ENCODE data around the gene DOCK2. TPM values are rescaled to one million over a fixed set of nuclear protein-coding genes. Genes with fewer than 3 reads are reported as not detected.

Gene DOCK2
- total RNA-seq, 1 experiment from 2014 or later = 0.42 TPM

DNA sequence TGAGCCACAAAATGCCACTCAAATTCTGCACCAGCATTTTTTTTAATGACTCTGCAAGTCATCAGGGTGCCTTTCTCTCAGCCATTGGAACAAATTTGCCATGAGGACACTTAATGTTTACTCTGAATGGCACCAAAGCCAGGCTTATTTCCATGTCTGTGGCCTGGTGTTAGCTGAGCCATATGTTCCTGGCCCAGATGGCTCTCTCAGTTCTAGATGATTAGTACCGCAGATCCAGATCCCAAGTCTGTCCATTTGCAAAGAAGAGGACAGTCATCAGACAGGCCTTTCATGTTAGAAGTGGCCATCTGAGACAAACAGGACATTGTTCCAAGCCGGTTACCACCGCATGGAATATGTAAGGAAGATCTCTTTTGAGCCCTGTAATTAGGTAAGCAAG is 272.9 kb downstream of the DOCK2 start:
- Mint-ChIP-seq H3K36me3 (ENCODE audit: insufficient read depth, unreplicated experiment) (no peaks in the 10 kb centered on the region), H3K27ac (ENCODE audit: low read depth, unreplicated experiment) (no peak overlapping the region), H3K4me3 (ENCODE audit: unreplicated experiment) (no peak overlapping the region), H3K9me3 (ENCODE audit: unreplicated experiment) (no peaks in the 10 kb centered on the region), H3K27me3 (ENCODE audit: insufficient read depth, unreplicated experiment) (no peaks in the 10 kb centered on the region), H3K4me1 (ENCODE audit: insufficient read depth, unreplicated experiment) (no peaks in the 10 kb centered on the region)
- TF ChIP-seq, protein P1, sequence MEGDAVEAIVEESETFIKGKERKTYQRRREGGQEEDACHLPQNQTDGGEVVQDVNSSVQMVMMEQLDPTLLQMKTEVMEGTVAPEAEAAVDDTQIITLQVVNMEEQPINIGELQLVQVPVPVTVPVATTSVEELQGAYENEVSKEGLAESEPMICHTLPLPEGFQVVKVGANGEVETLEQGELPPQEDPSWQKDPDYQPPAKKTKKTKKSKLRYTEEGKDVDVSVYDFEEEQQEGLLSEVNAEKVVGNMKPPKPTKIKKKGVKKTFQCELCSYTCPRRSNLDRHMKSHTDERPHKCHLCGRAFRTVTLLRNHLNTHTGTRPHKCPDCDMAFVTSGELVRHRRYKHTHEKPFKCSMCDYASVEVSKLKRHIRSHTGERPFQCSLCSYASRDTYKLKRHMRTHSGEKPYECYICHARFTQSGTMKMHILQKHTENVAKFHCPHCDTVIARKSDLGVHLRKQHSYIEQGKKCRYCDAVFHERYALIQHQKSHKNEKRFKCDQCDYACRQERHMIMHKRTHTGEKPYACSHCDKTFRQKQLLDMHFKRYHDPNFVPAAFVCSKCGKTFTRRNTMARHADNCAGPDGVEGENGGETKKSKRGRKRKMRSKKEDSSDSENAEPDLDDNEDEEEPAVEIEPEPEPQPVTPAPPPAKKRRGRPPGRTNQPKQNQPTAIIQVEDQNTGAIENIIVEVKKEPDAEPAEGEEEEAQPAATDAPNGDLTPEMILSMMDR (IDR thresholded peaks at IDR 0.05; ENCODE audit: unreplicated experiment) = no peak
- CTCF ChIA-PET = interaction anchor here (1.5 kb wide), 1 partner anchor 70 kb away, joined by 4 read pairs; the partner anchor contains the start of gene INSYN2B
- intact Hi-C loops (cut with micrococcal nuclease) = no loop called here
- no TSS peak for BruUV-seq (replicated peaks)
- no peak for DNase-seq (ENCODE audit: unreplicated experiment)
- POLR2A ChIA-PET = interaction anchor here (0.6 kb wide), 1 partner anchor 40 kb away, joined by 4 read pairs; no protein-coding TSS in a partner anchor

DNA sequence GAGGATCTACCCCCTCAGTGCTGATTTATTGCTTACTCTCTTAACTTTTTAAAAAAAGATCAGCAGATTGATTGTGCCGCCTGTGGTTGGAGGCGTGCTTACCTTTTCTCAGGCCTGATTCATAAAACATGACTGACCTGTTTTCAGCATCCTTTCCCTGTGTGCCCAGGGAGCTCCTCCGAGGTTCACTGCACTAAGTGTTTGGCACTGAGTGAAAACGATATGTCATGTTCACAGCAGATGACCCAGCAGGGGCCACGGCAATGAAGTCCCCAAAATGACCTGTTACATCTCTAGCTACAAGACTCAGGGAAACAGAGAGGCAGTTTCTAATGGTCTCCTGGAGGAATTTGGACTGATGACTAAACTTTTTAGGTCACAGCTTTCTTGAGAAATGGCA is 273.3 kb downstream of the DOCK2 start:
- intact Hi-C loops (cut with micrococcal nuclease) = no loop called here
- POLR2A ChIA-PET = no interaction called here
- no TSS peak for BruUV-seq (replicated peaks)
- Mint-ChIP-seq H3K27ac (ENCODE audit: low read depth, unreplicated experiment) (no peak overlapping the region), H3K4me1 (ENCODE audit: insufficient read depth, unreplicated experiment) (no peaks in the 10 kb centered on the region), H3K4me3 (ENCODE audit: unreplicated experiment) (no peak overlapping the region), H3K27me3 (ENCODE audit: insufficient read depth, unreplicated experiment) (no peaks in the 10 kb centered on the region), H3K9me3 (ENCODE audit: unreplicated experiment) (no peaks in the 10 kb centered on the region), H3K36me3 (ENCODE audit: insufficient read depth, unreplicated experiment) (no peaks in the 10 kb centered on the region)
- DNase-seq (ENCODE audit: unreplicated experiment) = no peak
- CTCF ChIA-PET = interaction anchor here (0.7 to 1.5 kb wide), 2 partner anchors 70 to 274 kb away, joined by 4 read pairs; partner anchors contain the start of gene INSYN2B
- TF ChIP-seq, protein P1 (IDR thresholded peaks at IDR 0.05; ENCODE audit: unreplicated experiment) = no peak

DNA sequence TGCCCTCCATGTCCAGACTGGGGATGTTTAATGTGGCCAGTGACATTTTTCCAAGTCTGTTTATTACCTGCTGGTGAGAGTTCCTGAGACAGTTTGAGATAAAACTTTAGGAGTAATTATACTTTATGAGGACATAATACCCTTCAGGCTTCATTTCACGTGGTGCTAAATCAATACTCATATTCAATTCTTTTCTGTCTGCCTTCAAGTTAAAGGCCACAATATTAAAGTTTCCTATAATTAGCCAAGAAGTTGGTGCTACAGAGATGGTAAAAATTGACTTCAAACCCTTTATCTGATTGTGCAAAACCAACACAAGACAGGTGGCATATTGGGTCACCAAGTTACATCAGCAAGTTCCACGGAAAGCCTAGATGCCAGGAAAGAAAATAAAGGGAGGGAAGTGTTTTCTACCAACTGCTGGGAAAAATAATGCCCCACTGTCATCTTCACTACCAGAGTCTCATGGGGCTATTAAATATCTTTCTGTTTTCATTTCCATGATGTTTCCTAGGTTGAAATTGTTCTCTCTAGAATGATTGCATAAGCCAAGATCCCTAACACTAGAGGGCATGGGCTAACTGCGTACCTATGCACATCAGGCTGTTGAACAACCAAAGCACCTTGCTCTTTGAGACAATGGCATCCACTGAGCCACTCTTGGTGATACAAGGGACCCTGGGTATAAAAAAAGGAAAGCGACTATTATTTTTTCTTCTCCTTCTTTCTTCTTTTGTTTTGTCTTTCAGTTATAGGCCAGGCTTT is 274.6 kb downstream of the DOCK2 start:
- no peaks in the 10 kb centered on the region for H3K36me3 Mint-ChIP-seq (ENCODE audit: insufficient read depth, unreplicated experiment)
- H3K4me3 Mint-ChIP-seq (ENCODE audit: unreplicated experiment) = no peak overlapping the region
- ChIA-PET POLR2A (no interaction called here), CTCF (interaction anchor here (1.5 kb wide), 1 partner anchor 69 kb away, joined by 4 read pairs; the partner anchor contains the start of gene INSYN2B)
- no TSS peak for BruUV-seq (replicated peaks)
- H3K9me3 Mint-ChIP-seq (ENCODE audit: unreplicated experiment) = no peaks in the 10 kb centered on the region
- H3K4me1 Mint-ChIP-seq (ENCODE audit: insufficient read depth, unreplicated experiment) = no peaks in the 10 kb centered on the region
- peak; percentile 39 for DNase-seq (ENCODE audit: unreplicated experiment)
- TF ChIP-seq, protein P1 (IDR thresholded peaks at IDR 0.05; ENCODE audit: unreplicated experiment) = no peak
- no peak overlapping the region for H3K27ac Mint-ChIP-seq (ENCODE audit: low read depth, unreplicated experiment)
- intact Hi-C loops (cut with micrococcal nuclease) = loop anchor here (1.0 kb wide), 1 partner anchor 69 kb away; the partner anchor contains the start of gene INSYN2B
- H3K27me3 Mint-ChIP-seq (ENCODE audit: insufficient read depth, unreplicated experiment) = no peaks in the 10 kb centered on the region

DNA sequence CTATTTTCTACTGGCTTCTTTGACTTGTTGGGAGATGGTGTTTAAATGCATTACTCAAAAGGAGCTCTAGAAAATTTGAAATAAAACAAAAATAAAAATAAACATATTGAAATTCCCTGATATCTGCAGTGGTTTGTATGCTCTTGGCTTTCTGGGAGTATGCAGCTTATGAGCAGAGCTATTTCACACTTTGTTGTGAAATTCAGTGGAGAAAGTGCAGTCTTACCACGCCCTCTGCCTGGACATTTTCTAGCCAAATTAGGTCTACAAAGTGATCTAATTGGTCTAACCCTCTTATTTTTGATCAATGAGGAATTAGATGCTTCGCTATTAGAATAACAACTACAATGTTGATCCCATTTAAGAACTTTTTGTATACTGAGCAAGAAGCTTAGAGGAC is 276.4 kb downstream of the DOCK2 start:
- ChIA-PET POLR2A (interaction anchor here (0.7 to 1.4 kb wide), 2 partner anchors 11 to 15 kb away, joined by 3 to 4 read pairs; no protein-coding TSS in a partner anchor), CTCF (interaction anchor here (0.5 to 4.3 kb wide), 20 partner anchors 9 to 503 kb away, joined by 3 to 20 read pairs (median 4); partner anchors contain the start of gene INSYN2B)
- TF ChIP-seq, protein P1 (IDR thresholded peaks at IDR 0.05; ENCODE audit: unreplicated experiment) = no peak
- intact Hi-C loops (cut with micrococcal nuclease) = no loop called here
- H3K36me3 Mint-ChIP-seq (ENCODE audit: insufficient read depth, unreplicated experiment) = no peaks in the 10 kb centered on the region
- H3K27me3 Mint-ChIP-seq (ENCODE audit: insufficient read depth, unreplicated experiment) = no peaks in the 10 kb centered on the region
- H3K9me3 Mint-ChIP-seq (ENCODE audit: unreplicated experiment) = no peaks in the 10 kb centered on the region
- BruUV-seq (replicated peaks) = no TSS peak
- no peak overlapping the region for H3K27ac Mint-ChIP-seq (ENCODE audit: low read depth, unreplicated experiment)
- no peak overlapping the region for H3K4me3 Mint-ChIP-seq (ENCODE audit: unreplicated experiment)
- no peaks in the 10 kb centered on the region for H3K4me1 Mint-ChIP-seq (ENCODE audit: insufficient read depth, unreplicated experiment)
- DNase-seq (ENCODE audit: unreplicated experiment) = peak; percentile 10
